SK-N-SH (cell line): ENCODE data around the gene CYP39A1. TPM values are rescaled to one million over a fixed set of nuclear protein-coding genes. Genes with fewer than 3 reads are reported as not detected.

Source experiments
- CTCF ChIA-PET: fragments of 300-600, 350-600 bp; formaldehyde crosslinking; extraction: SDS; loops from one replicate; lab custom pipeline; 2021; lab: Yijun Ruan, JAX
- POLR2A ChIA-PET: fragments of 350-600 bp; sonication (Branson Sonifier 250); formaldehyde crosslinking; extraction: SDS; loops from one replicate; lab custom pipeline; 2020; ENCODE audit warnings: antibody characterized with exemption, inconsistent platforms; lab: Yijun Ruan, JAX
- DNase-seq: peaks from one replicate; pipeline ENCODE4 v3.0.0; 2012
- H2AFZ ChIP-seq: fragments of 200-600 bp; sonication (generic); 2 replicates; pipeline ENCODE4 v1.8.1; 2016; ENCODE audit warnings: antibody characterized with exemption, mild to moderate bottlenecking, low read depth
- H3F3A ChIP-seq: fragments of 200-600 bp; sonication (generic); replicated peaks from 2 replicates; pipeline ENCODE3; 2016; ENCODE audit warnings: antibody characterized with exemption, mild to moderate bottlenecking; ENCODE audit not compliant: insufficient read depth
- H3K27ac ChIP-seq, 2 experiments: fragments of 200-500 bp in 1 of 2; fragments of 200-600 bp in 1 of 2; sonication (Bioruptor generic) in 1 of 2; sonication (generic), shearing (Covaris generic) in 1 of 2; 2 replicates each; pipeline versions ENCODE4 v1.5.1 to v1.6.1; 2014 to 2016; ENCODE audit warnings: low read depth in 2 of 2, inconsistent platforms in 1 of 2, low read length in 1 of 2, mild to moderate bottlenecking in 1 of 2, mixed read lengths in 1 of 2
- H3K27me3 ChIP-seq: fragments of 200-600 bp; sonication (generic), shearing (Covaris generic); 2 replicates; pipeline ENCODE4 v1.6.1; 2016; ENCODE audit warnings: mixed run types; ENCODE audit not compliant: insufficient read depth
- H3K36me3 ChIP-seq, 2 experiments: fragments of 200-500 bp in 1 of 2; fragments of 200-600 bp in 1 of 2; sonication (Bioruptor generic) in 1 of 2; sonication (generic) in 1 of 2; replicated peaks in 1 of 2; 2 replicates each; pipeline versions ENCODE3 to v1.5.1; 2014 to 2016; ENCODE audit warnings: low read length in 1 of 2, mild to moderate bottlenecking in 1 of 2; ENCODE audit not compliant: insufficient read depth in 2 of 2, control insufficient read depth in 1 of 2
- H3K4me1 ChIP-seq, 2 experiments: fragments of 200-500 bp in 1 of 2; fragments of 200-600 bp in 1 of 2; sonication (Bioruptor generic) in 1 of 2; sonication (generic), shearing (Covaris generic) in 1 of 2; 2 replicates each; pipeline versions ENCODE4 v1.5.1 to v1.6.1; 2014 to 2016; ENCODE audit warnings: low read depth in 1 of 2, low read length in 1 of 2, mixed run types in 1 of 2; ENCODE audit not compliant: insufficient read depth in 2 of 2, control insufficient read depth in 1 of 2
- H3K4me2 ChIP-seq: fragments of 200-600 bp; sonication (generic), shearing (Covaris generic); 2 replicates; pipeline ENCODE4 v1.6.1; 2017; ENCODE audit warnings: mixed run types
- H3K4me3 ChIP-seq, 2 experiments: fragments of 200-500 bp in 1 of 2; fragments of 200-600 bp in 1 of 2; sonication (Bioruptor generic) in 1 of 2; sonication (generic), shearing (Covaris generic) in 1 of 2; 2 replicates each; pipeline versions ENCODE4 v1.5.1 to v1.8.1; 2014 to 2016; ENCODE audit warnings: low read depth in 2 of 2, inconsistent platforms in 1 of 2, low read length in 1 of 2, mild to moderate bottlenecking in 1 of 2, mixed read lengths in 1 of 2, moderate library complexity in 1 of 2
- H3K79me2 ChIP-seq: fragments of 200-600 bp; sonication (generic); 2 replicates; pipeline ENCODE4 v1.8.1; 2017; ENCODE audit warnings: mild to moderate bottlenecking; ENCODE audit not compliant: insufficient read depth
- H3K9ac ChIP-seq: fragments of 200-600 bp; sonication (generic); 2 replicates; pipeline ENCODE4 v1.6.1; 2017; ENCODE audit warnings: mixed run types
- H3K9me2 ChIP-seq: fragments of 200-600 bp; sonication (generic); 2 replicates; pipeline ENCODE4 v1.6.1; 2017; ENCODE audit warnings: mixed run types
- H3K9me3 ChIP-seq: fragments of 200-600 bp; sonication (generic); 2 replicates; pipeline ENCODE4 v1.6.1; 2017; ENCODE audit warnings: mixed run types, mild to moderate bottlenecking, moderate library complexity
- H4K20me1 ChIP-seq: fragments of 200-600 bp; sonication (generic); 2 replicates; pipeline ENCODE4 v1.6.1; 2017; ENCODE audit warnings: mild to moderate bottlenecking, mixed run types; ENCODE audit not compliant: insufficient read depth
- CTCF ChIP-seq: fragments of 200-600 bp; sonication (generic); IDR thresholded peaks from 2 replicates; pipeline ENCODE4 v1.6.1; 2017; ENCODE audit warnings: antibody characterized with exemption, mild to moderate bottlenecking, moderate library complexity
- ELF1 ChIP-seq: IDR thresholded peaks from 2 replicates; pipeline ENCODE4 v1.4.0; 2012
- IRF3 ChIP-seq: fragments of 150-350 bp; IDR thresholded peaks from 2 replicates; pipeline ENCODE4 v1.6.1; 2016; ENCODE audit warnings: mild to moderate bottlenecking, low read depth, low read length
- MEF2A ChIP-seq: IDR thresholded peaks from 2 replicates; pipeline ENCODE4 v1.4.0; 2012; ENCODE audit warnings: low read depth, borderline replicate concordance
- MXI1 ChIP-seq: IDR thresholded peaks from 2 replicates; pipeline ENCODE4 v1.6.1; 2012; ENCODE audit warnings: mild to moderate bottlenecking, low read depth, low read length, improper control_type of control experiment
- NFIC ChIP-seq: IDR thresholded peaks from 2 replicates; pipeline ENCODE4 v1.4.0; 2012; ENCODE audit warnings: borderline replicate concordance
- PBX3 ChIP-seq: IDR thresholded peaks from 2 replicates; pipeline ENCODE4; 2012
- RCOR1 ChIP-seq: fragments of 150-350 bp; IDR thresholded peaks from 2 replicates; pipeline ENCODE4 v1.6.1; 2017; ENCODE audit warnings: antibody characterized with exemption, low read length
- RXRA ChIP-seq: IDR thresholded peaks from 2 replicates; pipeline ENCODE4 v1.4.0; 2012; ENCODE audit warnings: low read depth, mild to moderate bottlenecking, borderline replicate concordance
- SMC3 ChIP-seq: IDR thresholded peaks from 2 replicates; pipeline ENCODE4 v1.6.1; 2012; ENCODE audit warnings: low read depth, low read length, improper control_type of control experiment
- USF1 ChIP-seq: IDR thresholded peaks from 2 replicates; pipeline ENCODE4 v1.4.0; 2012; ENCODE audit warnings: low read depth, borderline replicate concordance
- ZBTB33 ChIP-seq: IDR thresholded peaks from 2 replicates; pipeline ENCODE4 v1.4.0; 2012; ENCODE audit warnings: low read depth, borderline replicate concordance
- WGBS: methylation state at CpG from one replicate; pipeline ENCODE4 v1.1.6; 2017; ENCODE audit warnings: low lambda C conversion rate; 5-methylcytosine and 5-hydroxymethylcytosine counted together
- polyA plus RNA-seq, 3 experiments: library from polyadenylated mRNA; depleted of rRNA; stranded (reverse); fragments of >200 nt; gene quantifications; 2 replicates each; pipeline ENCODE4 v1.2.3, GENCODE V29; 2012

Gene CYP39A1
- polyA plus RNA-seq, 1 of the 3 experiments (the other 2 are of a cell fraction) = not detected

GRCh38 chr6:46629691-46630090 lies 22.9 kb downstream of the CYP39A1 start:
- POLR2A ChIA-PET = no interaction called here
- Histone ChIP-seq H3K36me3 (no peaks in the 10 kb centered on the region), H3K27me3 (no peaks in the 10 kb centered on the region), H4K20me1 (no peaks in the 10 kb centered on the region), H3K4me1 (no peaks in the 10 kb centered on the region), H2AFZ (no peak overlapping the region), H3K27ac (no peak overlapping the region), H3F3A (no peaks in the 10 kb centered on the region), H3K4me3 (no peak overlapping the region), H3K79me2 (no peaks in the 10 kb centered on the region), H3K9me3 (no peaks in the 10 kb centered on the region), H3K9me2 (no peaks in the 10 kb centered on the region), H3K4me2 (no peak overlapping the region), H3K9ac (no peak overlapping the region)
- no peak for TF ChIP-seq CTCF
- TF ChIP-seq ELF1 = no peak
- no peak for TF ChIP-seq IRF3
- no peak for TF ChIP-seq RCOR1
- no peak for TF ChIP-seq RXRA
- no peak for TF ChIP-seq NFIC
- TF ChIP-seq USF1 = no peak
- no peak for TF ChIP-seq MEF2A
- 32% methylated on average over 7 of the region's 7 CpGs for WGBS
- no peak for DNase-seq
- CTCF ChIA-PET = no interaction called here

- 15% methylated on average over 3 of the region's 3 CpGs for WGBS
- no peaks in the 10 kb centered on the region for H3K27me3 ChIP-seq
Observed at GRCh38 chr6:46628976-46629375, 23.6 kb downstream of the CYP39A1 start.

More at GRCh38 chr6:46628976-46629375, 23.6 kb downstream of the CYP39A1 start:
- H3K27ac ChIP-seq = no peak overlapping the region
- no peaks in the 10 kb centered on the region for H3K36me3 ChIP-seq
- H4K20me1 ChIP-seq = no peaks in the 10 kb centered on the region
- no peak overlapping the region for H2AFZ ChIP-seq
- POLR2A ChIA-PET = no interaction called here
- no peak overlapping the region for H3K4me3 ChIP-seq
- CTCF ChIA-PET = no interaction called here
- H3K79me2 ChIP-seq = no peaks in the 10 kb centered on the region
- DNase-seq = no peak
- no peak overlapping the region for H3K9ac ChIP-seq
- no peaks in the 10 kb centered on the region for H3K4me1 ChIP-seq
- H3K4me2 ChIP-seq = no peak overlapping the region
- no peaks in the 10 kb centered on the region for H3K9me2 ChIP-seq
- H3K9me3 ChIP-seq = no peaks in the 10 kb centered on the region
- TF ChIP-seq SMC3 (no peak), ZBTB33 (no peak), MXI1 (no peak), PBX3 (no peak)
- H3F3A ChIP-seq = no peaks in the 10 kb centered on the region
